ENCODE results near the gene QSOX2.

QSOX2 gene

GRCh38 chr9:136258786-136259516 is 13.3 kb upstream of the QSOX2 start:
- TF ChIP-seq CTCF (conservative IDR thresholded peaks at IDR 0.05; ENCODE audit: low read depth, low read length) = no peak
- DNase-seq (ENCODE audit: low read depth) = no peak

GRCh38 chr9:136258299-136258625 is 12.7 kb upstream of the QSOX2 start:
- no peak for TF ChIP-seq CTCF (conservative IDR thresholded peaks at IDR 0.05; ENCODE audit: low read depth, low read length)
- no peak overlapping the region for H3K4me3 ChIP-seq (ENCODE audit: low read length)
- no peak for DNase-seq (ENCODE audit: low read depth)

More at GRCh38 chr9:136258786-136259516, 13.3 kb upstream of the QSOX2 start:
- H3K4me3 ChIP-seq (ENCODE audit: low read length) = no peak overlapping the region

DNA sequence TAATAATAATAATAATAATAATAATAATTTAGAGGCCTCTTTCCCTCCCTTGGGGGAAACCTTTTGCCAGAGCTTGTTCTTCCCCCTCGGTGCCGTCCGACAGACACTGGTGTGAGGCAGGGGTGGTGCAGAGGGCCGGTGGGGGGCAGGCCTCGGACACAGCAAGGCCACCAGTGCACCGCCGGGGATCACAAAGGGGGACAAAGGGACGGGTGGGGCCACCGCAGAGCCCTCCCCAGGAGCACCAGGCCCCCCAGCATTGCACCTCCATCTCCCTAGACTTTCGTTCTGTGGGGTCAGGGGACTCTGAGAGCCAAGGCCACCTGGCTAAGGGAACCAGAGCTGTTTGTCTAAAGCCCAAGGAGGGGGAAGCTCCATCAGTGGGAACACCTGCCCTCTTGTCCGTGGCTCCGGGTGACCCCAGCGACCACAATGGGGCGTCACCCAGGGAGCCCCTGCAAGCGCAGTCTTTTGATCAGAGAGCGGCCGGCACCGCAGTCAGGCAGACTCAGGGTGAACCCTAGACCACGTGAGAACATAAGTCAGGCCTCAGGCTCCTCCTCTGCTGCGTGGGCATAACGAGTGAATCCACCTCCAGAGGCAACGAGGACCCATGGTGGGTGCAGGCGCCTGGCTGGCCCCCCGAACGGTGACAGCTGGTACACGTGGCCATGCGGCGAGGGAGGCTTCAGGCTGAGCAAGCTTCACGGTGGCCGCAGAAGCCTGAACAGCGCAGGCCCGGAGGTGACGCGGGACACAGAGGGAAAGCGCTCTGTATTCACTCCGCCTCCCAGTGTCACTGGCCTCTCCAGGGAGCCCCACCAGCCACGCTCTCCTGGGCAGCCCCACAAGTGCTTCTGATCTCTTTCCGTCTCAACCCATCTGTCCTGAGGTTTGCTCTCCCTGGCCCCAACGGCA is 12.0 kb upstream of the QSOX2 start:
- H3K4me3 ChIP-seq (ENCODE audit: low read length) = no peak overlapping the region
- TF ChIP-seq CTCF (conservative IDR thresholded peaks at IDR 0.05; ENCODE audit: low read depth, low read length) = no peak
- no peak for DNase-seq (ENCODE audit: low read depth)

DNA sequence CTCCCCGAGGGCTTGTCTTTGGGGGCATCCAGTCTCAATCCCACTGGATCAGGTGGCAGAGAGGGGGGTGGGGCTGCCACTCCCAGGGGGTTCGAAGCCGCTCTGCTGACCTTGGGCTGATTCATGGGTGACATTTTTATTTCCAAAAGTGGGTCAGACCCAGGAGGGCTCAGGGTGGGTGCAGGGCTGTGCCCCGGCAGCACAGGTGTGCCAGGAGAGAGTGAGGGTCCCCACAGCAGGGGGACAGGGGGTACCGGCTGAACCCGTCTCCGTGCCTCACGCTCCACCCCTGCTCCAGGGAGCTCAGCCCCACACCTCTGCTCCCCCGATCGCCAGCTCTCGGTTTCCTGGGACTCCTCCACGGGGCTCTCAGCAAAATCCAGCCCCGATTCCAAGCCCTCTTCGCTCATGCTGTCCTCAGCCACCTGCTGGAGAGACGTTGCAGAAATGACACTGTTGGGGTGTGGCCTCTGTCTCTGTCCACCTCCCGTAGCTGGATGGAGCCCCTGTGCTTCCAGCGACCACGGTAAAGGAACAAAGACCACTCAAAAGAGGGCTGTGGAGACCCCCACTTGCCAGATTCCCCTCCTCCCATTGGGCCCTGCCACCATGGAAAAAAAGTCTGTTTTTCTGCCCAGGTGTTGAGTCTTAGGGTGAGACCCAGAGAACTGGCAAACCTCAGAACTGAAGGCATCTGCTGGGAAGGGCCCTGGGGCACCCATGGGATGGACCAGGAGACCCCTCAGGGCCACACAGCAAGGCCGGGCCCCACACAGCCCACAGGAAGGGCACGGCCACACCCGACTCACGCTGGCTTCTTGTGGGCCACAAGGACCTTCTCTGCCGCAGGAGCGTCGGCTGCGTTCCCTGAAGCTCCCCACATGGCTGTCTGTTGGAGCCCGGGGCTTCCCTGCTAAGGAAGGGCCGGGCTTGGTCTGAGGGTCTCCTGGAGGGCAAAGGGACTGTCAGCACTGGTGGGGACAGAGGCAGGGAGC is 10.6 kb upstream of the QSOX2 start:
- H3K4me3 ChIP-seq (ENCODE audit: low read length) = no peak overlapping the region
- TF ChIP-seq CTCF (conservative IDR thresholded peaks at IDR 0.05; ENCODE audit: low read depth, low read length) = peak; percentile 16
- DNase-seq (ENCODE audit: low read depth) = no peak

- H3K4me3 ChIP-seq (ENCODE audit: low read length) = no peak overlapping the region
- DNase-seq (ENCODE audit: low read depth) = no peak
- no peak for TF ChIP-seq CTCF (conservative IDR thresholded peaks at IDR 0.05; ENCODE audit: low read depth, low read length)
Observed at GRCh38 chr9:136255166-136255538, 9.5 kb upstream of the QSOX2 start.

- H3K4me3 ChIP-seq (ENCODE audit: low read length) = no peak overlapping the region
- no peak for TF ChIP-seq CTCF (conservative IDR thresholded peaks at IDR 0.05; ENCODE audit: low read depth, low read length)
- DNase-seq (ENCODE audit: low read depth) = no peak
Observed at GRCh38 chr9:136254381-136255165, 9.0 kb upstream of the QSOX2 start.
